Activated gamma-delta T cell (primary cell): ENCODE results near the gene EIF3M.

Source experiments
- DNase-seq: peaks from one replicate; lab custom pipeline; 2025; lab: John Stamatoyannopoulos, UW
- total RNA-seq, 2 donors: gene quantifications; one replicate each; lab custom pipeline; 2026; lab: John Stamatoyannopoulos, UW

The EIF3M gene
- 187 to 194 reads per million in 2 donors for total RNA-seq

- DNase-seq: peak; percentile 91
These were observed at the start of gene EIF3M for GRCh38 chr11:32583459-32584271. Gene EIF3M, plus strand, starts transcription at chr11:32583831. Its CDS starts 57 bp downstream, at chr11:32583888.

GRCh38 chr11:32538804-32539203, 44.8 kb upstream of the EIF3M start:
- no peak for DNase-seq

- no peak for DNase-seq
These were observed 33.9 kb upstream of the EIF3M start for GRCh38 chr11:32549611-32550187.

- DNase-seq: no peak
These were observed 33.4 kb upstream of the EIF3M start for GRCh38 chr11:32550207-32550606.

GRCh38 chr11:32555091-32555490, 28.5 kb upstream of the EIF3M start:
- DNase-seq: no peak

- no peak for DNase-seq
These were observed 27.7 kb upstream of the EIF3M start for GRCh38 chr11:32555895-32556294.

GRCh38 chr11:32561835-32562234, 21.8 kb upstream of the EIF3M start:
- DNase-seq: no peak

GRCh38 chr11:32562839-32563599, 20.6 kb upstream of the EIF3M start:
- no peak for DNase-seq

- DNase-seq: no peak
These were observed 20.1 kb upstream of the EIF3M start for GRCh38 chr11:32563600-32563959.

- no peak for DNase-seq
These were observed 17.1 kb upstream of the EIF3M start for GRCh38 chr11:32566517-32566916.

- DNase-seq: no peak
These were observed 16.5 kb upstream of the EIF3M start for GRCh38 chr11:32567154-32567553.

GRCh38 chr11:32569313-32569881, 14.2 kb upstream of the EIF3M start:
- no peak for DNase-seq

GRCh38 chr11:32571039-32571438, 12.6 kb upstream of the EIF3M start:
- DNase-seq: no peak

GRCh38 chr11:32573228-32573627, 10.4 kb upstream of the EIF3M start:
- DNase-seq: no peak

GRCh38 chr11:32574421-32574820, 9.2 kb upstream of the EIF3M start:
- no peak for DNase-seq

GRCh38 chr11:32575070-32575469, 8.6 kb upstream of the EIF3M start:
- no peak for DNase-seq

- no peak for DNase-seq
These were observed 7.2 kb upstream of the EIF3M start for GRCh38 chr11:32576456-32576855.

- DNase-seq: no peak
These were observed 2.7 kb upstream of the EIF3M start for GRCh38 chr11:32580967-32581366.

GRCh38 chr11:32581556-32581955, 2.1 kb upstream of the EIF3M start:
- DNase-seq: no peak

- DNase-seq: no peak
These were observed 1.3 kb downstream of the EIF3M start for GRCh38 chr11:32584921-32585320.

GRCh38 chr11:32586576-32587190, 3.1 kb downstream of the EIF3M start:
- no peak for DNase-seq

- DNase-seq: no peak
These were observed 10.6 kb downstream of the EIF3M start for GRCh38 chr11:32594272-32594671.
